Loucy (cell line): ENCODE results near the gene TM9SF4.

Experiments
- EZH2phosphoT487 ChIP-seq: fragments of 200-600 bp; IDR thresholded peaks from 2 replicates; pipeline ENCODE4 v1.6.1; 2018; ENCODE audit warnings: antibody characterized with exemption, mild to moderate bottlenecking, moderate library complexity, borderline replicate concordance
- TF ChIP-seq, protein P1 (sequence below): fragments of 200-600 bp; sonication (generic); conservative IDR thresholded peaks from 2 replicates; pipeline ENCODE4 v1.5.1; 2014; ENCODE audit warnings: mild to moderate bottlenecking, antibody characterized with exemption, low read length

DNA sequence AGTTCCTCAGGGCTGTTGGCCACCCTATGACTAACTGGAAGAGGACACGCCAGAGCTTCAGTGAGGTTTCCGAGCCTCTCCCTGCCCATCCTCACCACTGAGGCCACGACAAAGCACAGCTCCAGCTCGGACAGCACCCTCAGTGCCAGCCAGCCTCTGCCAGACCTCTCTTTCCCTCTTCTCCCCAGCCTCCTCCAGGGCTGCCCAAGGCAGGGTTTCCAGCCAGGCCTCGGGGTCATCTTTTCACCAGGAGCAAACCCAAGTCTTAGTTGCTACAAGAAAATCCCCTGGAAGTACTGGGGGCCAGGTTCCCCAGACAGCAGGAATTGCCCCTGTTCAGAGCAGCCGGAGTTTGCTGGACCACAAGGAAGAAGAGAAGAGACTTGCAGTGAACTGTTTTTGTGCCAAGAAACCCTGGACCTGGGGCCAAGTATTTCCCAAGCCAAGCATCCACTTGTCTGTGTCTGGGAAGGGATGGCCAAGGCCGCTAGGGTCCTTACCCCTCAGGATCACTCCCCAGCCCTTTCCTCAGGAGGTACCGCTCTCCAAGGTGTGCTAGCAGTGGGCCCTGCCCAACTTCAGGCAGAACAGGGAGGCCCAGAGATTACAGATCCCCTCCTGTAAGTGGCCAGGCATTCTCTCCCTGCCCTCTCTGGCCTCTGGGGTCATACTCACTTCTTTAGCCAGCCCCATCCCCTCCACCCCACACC is 56.5 kb downstream of the TM9SF4 start:
- TF ChIP-seq, protein P1, sequence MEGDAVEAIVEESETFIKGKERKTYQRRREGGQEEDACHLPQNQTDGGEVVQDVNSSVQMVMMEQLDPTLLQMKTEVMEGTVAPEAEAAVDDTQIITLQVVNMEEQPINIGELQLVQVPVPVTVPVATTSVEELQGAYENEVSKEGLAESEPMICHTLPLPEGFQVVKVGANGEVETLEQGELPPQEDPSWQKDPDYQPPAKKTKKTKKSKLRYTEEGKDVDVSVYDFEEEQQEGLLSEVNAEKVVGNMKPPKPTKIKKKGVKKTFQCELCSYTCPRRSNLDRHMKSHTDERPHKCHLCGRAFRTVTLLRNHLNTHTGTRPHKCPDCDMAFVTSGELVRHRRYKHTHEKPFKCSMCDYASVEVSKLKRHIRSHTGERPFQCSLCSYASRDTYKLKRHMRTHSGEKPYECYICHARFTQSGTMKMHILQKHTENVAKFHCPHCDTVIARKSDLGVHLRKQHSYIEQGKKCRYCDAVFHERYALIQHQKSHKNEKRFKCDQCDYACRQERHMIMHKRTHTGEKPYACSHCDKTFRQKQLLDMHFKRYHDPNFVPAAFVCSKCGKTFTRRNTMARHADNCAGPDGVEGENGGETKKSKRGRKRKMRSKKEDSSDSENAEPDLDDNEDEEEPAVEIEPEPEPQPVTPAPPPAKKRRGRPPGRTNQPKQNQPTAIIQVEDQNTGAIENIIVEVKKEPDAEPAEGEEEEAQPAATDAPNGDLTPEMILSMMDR = no peak
- no peak for TF ChIP-seq EZH2phosphoT487
